ENCODE measurements around the gene IP6K3. TPM values are rescaled to one million over a fixed set of nuclear protein-coding genes. Genes with fewer than 3 reads are reported as not detected.

The IP6K3 gene
- total RNA-seq, 1 donor from 2014 or later: 2.9 TPM

GRCh38 chr6:33784787-33785186, 38.1 kb upstream of the IP6K3 start:
- H3F3A ChIP-seq (ENCODE audit: low read depth): peaks cover 33% of the 10 kb centered on the region
- no peaks in the 10 kb centered on the region for H3K9me3 ChIP-seq (ENCODE audit: low read depth)
- H3K27ac ChIP-seq: no peak overlapping the region
- peaks cover 10% of the 10 kb centered on the region for H3K27me3 Mint-ChIP-seq (ENCODE audit: insufficient read depth, low read depth)
- no peaks in the 10 kb centered on the region for H3K27me3 ChIP-seq
- peaks cover 49% of the 10 kb centered on the region for H3K79me2 ChIP-seq (ENCODE audit: low read depth)
- peaks cover 38% of the 10 kb centered on the region for H3K4me1 ChIP-seq
- peaks cover 75% of the 10 kb centered on the region for H4K20me1 ChIP-seq (ENCODE audit: low read depth)
- H3K27ac Mint-ChIP-seq: no peak overlapping the region
- H3K36me3 ChIP-seq: no peaks in the 10 kb centered on the region
- H3K4me3 Mint-ChIP-seq: peak overlapping the region; percentile 19
- peaks cover 36% of the 10 kb centered on the region for H3K36me3 Mint-ChIP-seq
- no peak overlapping the region for H3K9ac ChIP-seq
- no peak overlapping the region for H3K4me3 ChIP-seq
- H2AFZ ChIP-seq (replicated peaks): no peak overlapping the region
- TF ChIP-seq EZH2phosphoT487 (IDR thresholded peaks at IDR 0.05) (no peak), CTCF (IDR thresholded peaks at IDR 0.05) (no peak), EZH2 (IDR thresholded peaks at IDR 0.05) (no peak)
- no peak for DNase-seq (ENCODE audit: low spot score)
- peaks cover 81% of the 10 kb centered on the region for H3K4me1 Mint-ChIP-seq
- H3K9me3 Mint-ChIP-seq: no peaks in the 10 kb centered on the region
- no peak overlapping the region for H3K4me2 ChIP-seq

DNA sequence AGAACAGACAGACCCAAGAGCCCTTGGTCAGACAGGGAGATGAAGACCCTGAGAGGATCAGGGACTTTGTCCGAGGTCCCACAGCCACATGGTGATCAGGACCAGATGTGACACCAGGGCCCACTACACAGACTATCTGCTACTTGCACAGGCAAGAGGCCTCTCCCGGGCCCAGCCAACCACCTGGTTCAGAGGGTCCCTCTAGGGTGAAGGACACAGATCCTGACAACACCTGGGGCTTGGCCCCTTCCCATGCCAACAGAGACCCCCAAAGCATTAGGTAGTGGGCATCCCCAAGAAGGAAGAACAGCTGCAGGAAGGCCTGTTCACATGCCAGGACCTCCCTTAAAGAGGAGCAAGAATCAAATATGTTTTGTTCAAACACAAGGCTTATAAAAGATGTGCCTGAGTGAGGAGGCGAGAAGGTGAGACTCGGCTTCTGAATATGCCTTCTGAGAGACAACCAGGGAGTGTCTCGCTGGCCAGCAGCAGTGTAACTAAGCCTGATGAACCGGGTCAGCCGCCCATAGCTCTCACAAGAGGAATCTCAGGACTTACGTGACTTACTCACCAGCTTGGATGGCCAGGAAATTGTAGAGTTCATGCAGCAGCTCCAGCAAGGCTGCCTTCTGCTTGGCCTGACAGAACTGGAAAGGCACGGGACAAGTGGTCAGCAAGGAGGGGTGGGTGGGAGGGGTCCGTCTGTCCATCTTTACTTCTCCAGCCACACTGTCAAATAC, 37.2 kb upstream of the IP6K3 start:
- Histone ChIP-seq H4K20me1 (ENCODE audit: low read depth) (peaks cover 83% of the 10 kb centered on the region), H3K9ac (no peak overlapping the region), H3K9me3 (ENCODE audit: low read depth) (no peaks in the 10 kb centered on the region), H3K4me3 (no peak overlapping the region), H3F3A (ENCODE audit: low read depth) (peaks cover 36% of the 10 kb centered on the region), H3K27ac (no peak overlapping the region), H3K79me2 (ENCODE audit: low read depth) (peaks cover 49% of the 10 kb centered on the region), H3K36me3 (no peaks in the 10 kb centered on the region), H3K27me3 (no peaks in the 10 kb centered on the region), H3K4me1 (peaks cover 46% of the 10 kb centered on the region), H3K4me2 (no peak overlapping the region), H2AFZ (replicated peaks) (no peak overlapping the region)
- H3K36me3 Mint-ChIP-seq: peaks cover 44% of the 10 kb centered on the region
- peaks cover 8% of the 10 kb centered on the region for H3K27me3 Mint-ChIP-seq (ENCODE audit: insufficient read depth, low read depth)
- H3K9me3 Mint-ChIP-seq: no peaks in the 10 kb centered on the region
- TF ChIP-seq CTCF (IDR thresholded peaks at IDR 0.05) (no peak), EZH2 (IDR thresholded peaks at IDR 0.05) (no peak), EZH2phosphoT487 (IDR thresholded peaks at IDR 0.05) (no peak)
- DNase-seq (ENCODE audit: low spot score): no peak
- H3K4me3 Mint-ChIP-seq: no peak overlapping the region
- peak overlapping the region; percentile 80 for H3K27ac Mint-ChIP-seq
- H3K4me1 Mint-ChIP-seq: peaks cover 82% of the 10 kb centered on the region

GRCh38 chr6:33782561-33782960, 35.9 kb upstream of the IP6K3 start:
- H3K4me1 ChIP-seq: peaks cover 54% of the 10 kb centered on the region
- TF ChIP-seq EZH2phosphoT487 (IDR thresholded peaks at IDR 0.05) (no peak), CTCF (IDR thresholded peaks at IDR 0.05) (no peak), EZH2 (IDR thresholded peaks at IDR 0.05) (no peak)
- no peak overlapping the region for H3K4me2 ChIP-seq
- peaks cover 35% of the 10 kb centered on the region for H3K79me2 ChIP-seq (ENCODE audit: low read depth)
- Mint-ChIP-seq H3K36me3 (peaks cover 44% of the 10 kb centered on the region), H3K4me1 (peaks cover 91% of the 10 kb centered on the region), H3K4me3 (peak overlapping the region; percentile 73), H3K27me3 (ENCODE audit: insufficient read depth, low read depth) (peaks cover 8% of the 10 kb centered on the region), H3K27ac (peak overlapping the region; percentile 77), H3K9me3 (no peaks in the 10 kb centered on the region)
- H3K4me3 ChIP-seq: no peak overlapping the region
- no peak overlapping the region for H2AFZ ChIP-seq (replicated peaks)
- no peaks in the 10 kb centered on the region for H3K9me3 ChIP-seq (ENCODE audit: low read depth)
- H3K36me3 ChIP-seq: no peaks in the 10 kb centered on the region
- H3F3A ChIP-seq (ENCODE audit: low read depth): peaks cover 47% of the 10 kb centered on the region
- no peak overlapping the region for H3K9ac ChIP-seq
- peaks cover 91% of the 10 kb centered on the region for H4K20me1 ChIP-seq (ENCODE audit: low read depth)
- H3K27me3 ChIP-seq: no peaks in the 10 kb centered on the region
- no peak overlapping the region for H3K27ac ChIP-seq
- DNase-seq (ENCODE audit: low spot score): no peak

All from neural progenitor cell (in vitro differentiated cells).